Kidney glomerular epithelial cell (primary cell): Measurements from ENCODE around the gene TBC1D22A.

Experiments used
- DNase-seq: peaks from one replicate; lab custom pipeline; 2025; lab: John Stamatoyannopoulos, UW

TBC1D22A gene

DNA sequence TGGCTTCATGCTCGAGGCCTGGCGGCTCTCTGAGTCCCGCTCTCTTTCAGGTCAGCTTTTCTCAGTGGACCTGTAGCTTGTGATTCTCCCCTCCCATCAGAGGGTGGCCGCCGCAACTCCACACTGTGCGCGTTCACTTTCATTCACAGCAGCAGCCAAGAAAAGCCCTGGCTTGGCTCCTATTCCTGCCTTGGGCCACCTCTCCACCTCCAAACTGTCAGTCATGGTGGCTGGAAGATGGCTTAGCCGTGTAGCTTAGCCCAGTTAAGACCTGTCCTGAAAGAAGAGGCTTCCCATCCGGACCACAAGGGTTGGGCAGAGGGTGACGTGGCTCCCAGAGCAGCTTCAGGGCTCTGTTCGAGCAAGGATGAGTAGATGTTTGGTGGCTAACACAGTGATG, 125.5 kb downstream of the TBC1D22A start:
- DNase-seq: no peak

- DNase-seq: no peak
These were observed 128.4 kb downstream of the TBC1D22A start for GRCh38 chr22:46890819-46891218.

GRCh38 chr22:46891382-46891951, 129.0 kb downstream of the TBC1D22A start:
- no peak for DNase-seq

GRCh38 chr22:46892866-46893265, 130.4 kb downstream of the TBC1D22A start:
- no peak for DNase-seq

DNA sequence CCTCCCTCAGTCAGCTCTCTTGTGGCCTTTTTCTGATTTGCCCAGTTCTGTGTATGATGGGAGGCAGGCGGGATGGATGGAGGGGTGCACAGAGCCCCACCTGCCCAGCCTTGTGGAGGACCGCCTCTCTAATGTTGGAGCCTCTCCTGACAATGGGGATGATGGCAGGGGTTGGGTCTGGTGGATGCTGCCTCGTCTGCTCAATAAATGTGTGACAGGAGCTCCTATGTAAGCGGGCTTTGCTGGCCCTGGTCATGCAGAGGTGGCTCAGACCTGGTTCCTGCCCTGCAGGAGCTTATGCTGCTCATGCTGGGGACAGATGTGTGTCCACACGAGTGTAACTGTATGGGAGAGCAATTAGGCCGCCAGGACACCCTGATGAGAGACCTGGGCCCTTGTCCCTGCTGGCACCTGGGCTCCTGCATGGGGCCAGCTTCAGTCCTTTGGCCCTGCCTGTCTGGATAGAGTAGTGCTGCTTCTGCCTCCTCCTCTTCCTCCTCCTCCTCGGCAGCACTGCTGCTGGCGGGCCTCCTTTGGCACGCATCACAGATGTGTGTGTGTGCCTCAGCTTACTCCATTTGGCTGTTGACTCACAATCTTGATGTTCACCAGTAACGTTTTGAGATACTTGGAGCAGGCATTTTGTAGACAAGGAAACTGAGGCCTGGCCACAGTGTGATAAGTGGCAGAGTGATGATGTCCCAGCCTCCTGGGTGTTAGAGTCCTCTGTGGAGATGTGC, 131.0 kb downstream of the TBC1D22A start:
- DNase-seq: no peak

GRCh38 chr22:46894081-46894671, 131.7 kb downstream of the TBC1D22A start:
- DNase-seq: no peak

DNA sequence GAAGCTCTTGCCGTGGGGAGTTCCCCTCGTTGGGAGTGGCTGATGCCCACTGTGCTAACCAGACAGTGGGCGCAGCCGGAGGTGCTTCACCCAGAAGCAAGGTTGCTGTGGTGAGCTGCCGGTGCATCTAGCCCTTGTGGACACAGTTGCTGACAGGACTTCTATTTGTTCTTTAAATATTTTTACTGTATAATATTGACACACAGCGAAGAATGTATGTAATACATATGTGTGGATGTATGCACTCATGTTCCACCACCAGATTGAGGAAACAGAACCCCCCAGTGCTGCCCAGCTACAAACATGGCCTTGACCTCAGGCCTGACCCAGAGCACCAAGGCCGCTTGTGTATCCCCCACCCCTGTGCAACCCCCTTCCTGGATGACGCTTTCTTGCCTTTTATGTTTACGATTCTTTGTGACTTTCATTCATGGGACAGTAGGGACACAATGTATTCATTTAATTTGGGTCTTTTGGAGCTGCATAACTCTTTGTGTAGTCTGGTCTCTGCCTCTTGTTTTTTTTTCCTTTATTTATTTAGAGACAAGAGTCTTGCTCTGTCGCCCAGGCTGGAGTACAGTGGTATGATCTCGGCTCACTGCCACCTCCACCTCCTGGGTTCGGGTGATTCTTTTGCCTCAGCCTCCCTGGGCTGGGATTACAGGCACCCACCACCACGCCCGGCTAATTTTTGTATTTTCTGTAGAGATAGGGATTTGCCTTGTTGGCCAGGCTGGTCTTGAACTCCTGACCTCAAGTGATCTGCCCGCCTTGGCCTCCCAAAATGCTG, 132.6 kb downstream of the TBC1D22A start:
- DNase-seq: no peak

- DNase-seq: no peak
These were observed 133.3 kb downstream of the TBC1D22A start for GRCh38 chr22:46895753-46896152.

GRCh38 chr22:46896166-46896565, 133.7 kb downstream of the TBC1D22A start:
- DNase-seq: no peak

DNA sequence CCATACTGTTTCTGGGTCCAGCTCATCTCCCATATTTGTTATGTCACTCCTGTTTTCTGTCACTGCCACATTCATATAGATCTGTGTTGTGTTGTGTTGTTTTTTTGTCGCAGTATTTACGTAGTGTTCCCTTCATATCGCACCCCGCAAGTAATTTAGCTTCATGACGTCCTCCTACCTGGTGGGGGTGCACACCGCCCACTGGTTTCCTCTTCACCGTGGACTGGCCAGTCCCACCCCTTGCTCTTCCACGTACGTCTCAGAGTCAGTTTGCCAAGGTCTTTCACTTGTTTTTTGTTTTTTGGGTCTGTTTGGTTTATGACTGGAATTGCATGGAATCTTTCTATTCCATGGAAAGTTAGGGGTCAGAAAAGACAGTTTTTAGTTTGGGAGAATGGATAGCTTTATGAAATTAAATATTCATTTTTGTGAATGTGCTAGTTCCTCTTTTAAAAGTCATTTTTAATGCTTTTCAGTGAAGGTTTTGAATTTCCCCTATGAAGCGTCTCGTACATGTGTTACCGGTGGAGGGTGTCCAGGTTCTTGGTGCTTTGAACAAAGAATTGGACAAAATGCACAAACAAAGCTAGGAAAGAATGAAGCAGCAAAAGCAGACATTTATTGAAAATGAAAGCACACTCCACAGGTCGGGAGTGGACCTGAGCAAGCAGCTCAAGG, 134.3 kb downstream of the TBC1D22A start:
- DNase-seq: no peak

DNA sequence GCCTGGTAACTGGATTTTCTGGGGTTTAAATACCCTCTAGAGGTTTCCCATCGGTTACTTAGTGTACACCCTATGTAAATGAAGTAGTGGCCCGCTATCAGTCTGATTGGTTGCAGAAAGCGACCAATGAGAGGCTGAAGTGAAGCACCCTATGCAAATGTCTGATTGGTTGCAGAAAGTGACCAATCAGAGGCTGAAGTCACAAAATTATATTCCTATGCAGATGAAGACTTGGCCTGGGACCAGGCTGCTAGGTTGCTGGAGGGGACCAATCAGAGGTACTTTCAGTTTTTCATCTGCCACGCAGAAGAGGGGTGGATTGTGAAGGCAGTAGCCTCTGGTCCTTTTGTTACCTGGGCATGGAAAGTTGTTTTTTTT, 134.8 kb downstream of the TBC1D22A start:
- DNase-seq: no peak

DNA sequence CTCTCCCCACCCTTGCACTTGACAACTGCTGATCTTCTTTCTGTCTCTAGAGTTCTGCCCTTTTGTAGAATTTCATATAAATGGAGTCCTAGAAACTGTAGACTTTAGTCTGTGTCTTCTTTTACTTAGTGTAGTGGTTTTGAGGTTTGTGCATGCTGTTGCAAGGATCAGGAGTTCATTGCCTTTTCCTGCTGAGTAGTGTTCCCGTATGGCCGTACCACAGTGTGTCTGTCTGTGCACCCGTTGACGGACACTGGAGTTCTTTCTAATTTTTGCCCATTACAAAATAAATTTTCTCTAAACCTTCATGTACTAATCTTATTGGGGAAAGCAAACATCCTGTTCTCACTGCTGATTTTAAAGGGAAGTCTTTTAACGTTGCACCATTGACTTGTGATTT, 138.1 kb downstream of the TBC1D22A start:
- no peak for DNase-seq

- no peak for DNase-seq
These were observed 140.0 kb downstream of the TBC1D22A start for GRCh38 chr22:46902436-46902835.

DNA sequence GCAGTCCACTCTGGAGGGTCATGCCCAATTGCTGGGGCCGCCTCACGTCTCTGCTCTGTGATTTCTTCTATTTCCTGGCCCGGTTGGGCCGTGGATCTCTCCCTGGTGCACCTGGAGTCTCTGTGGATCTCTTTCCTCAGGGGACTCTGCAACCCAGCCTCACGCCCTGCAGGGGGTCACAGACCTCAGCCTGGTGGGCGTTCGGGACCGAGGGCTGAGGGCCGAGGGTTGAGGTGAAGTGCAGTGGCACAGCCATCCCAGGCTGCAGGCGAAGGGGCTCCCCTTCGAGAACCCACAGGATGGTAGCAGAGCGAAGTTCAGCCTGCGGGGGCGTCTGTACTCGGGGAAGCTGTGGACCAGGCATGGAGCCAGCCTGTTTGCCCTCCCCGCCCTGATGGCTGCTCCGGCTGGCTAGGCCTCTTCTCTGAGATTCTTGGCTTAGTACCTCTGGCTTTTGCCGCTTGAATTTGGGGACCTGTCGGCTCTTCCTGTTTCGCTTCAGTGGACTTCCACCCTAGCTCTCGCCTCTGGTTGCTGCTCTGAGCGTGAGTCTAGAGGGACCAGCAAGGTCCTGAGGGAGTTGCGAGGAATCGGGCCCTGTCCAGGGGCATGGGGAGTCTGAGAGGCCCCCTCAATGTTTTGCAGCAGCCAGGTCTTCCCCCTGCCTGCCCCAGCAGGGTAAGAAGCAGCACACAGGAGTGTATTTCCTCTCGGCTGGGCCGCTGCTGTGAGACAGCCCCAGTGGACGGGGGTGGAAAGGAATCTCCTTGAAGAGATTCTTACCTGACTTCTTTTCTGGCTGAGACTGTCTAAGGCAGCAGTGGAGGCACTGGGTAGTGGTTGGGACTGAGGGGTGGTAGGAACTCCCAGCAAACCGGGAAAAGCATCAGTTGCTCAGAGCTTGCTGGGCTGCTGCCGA, 140.8 kb downstream of the TBC1D22A start:
- no peak for DNase-seq

GRCh38 chr22:46905415-46905814, 143.0 kb downstream of the TBC1D22A start:
- DNase-seq: no peak

GRCh38 chr22:46905834-46906233, 143.4 kb downstream of the TBC1D22A start:
- no peak for DNase-seq

GRCh38 chr22:46906326-46907045, 144.0 kb downstream of the TBC1D22A start:
- no peak for DNase-seq

DNA sequence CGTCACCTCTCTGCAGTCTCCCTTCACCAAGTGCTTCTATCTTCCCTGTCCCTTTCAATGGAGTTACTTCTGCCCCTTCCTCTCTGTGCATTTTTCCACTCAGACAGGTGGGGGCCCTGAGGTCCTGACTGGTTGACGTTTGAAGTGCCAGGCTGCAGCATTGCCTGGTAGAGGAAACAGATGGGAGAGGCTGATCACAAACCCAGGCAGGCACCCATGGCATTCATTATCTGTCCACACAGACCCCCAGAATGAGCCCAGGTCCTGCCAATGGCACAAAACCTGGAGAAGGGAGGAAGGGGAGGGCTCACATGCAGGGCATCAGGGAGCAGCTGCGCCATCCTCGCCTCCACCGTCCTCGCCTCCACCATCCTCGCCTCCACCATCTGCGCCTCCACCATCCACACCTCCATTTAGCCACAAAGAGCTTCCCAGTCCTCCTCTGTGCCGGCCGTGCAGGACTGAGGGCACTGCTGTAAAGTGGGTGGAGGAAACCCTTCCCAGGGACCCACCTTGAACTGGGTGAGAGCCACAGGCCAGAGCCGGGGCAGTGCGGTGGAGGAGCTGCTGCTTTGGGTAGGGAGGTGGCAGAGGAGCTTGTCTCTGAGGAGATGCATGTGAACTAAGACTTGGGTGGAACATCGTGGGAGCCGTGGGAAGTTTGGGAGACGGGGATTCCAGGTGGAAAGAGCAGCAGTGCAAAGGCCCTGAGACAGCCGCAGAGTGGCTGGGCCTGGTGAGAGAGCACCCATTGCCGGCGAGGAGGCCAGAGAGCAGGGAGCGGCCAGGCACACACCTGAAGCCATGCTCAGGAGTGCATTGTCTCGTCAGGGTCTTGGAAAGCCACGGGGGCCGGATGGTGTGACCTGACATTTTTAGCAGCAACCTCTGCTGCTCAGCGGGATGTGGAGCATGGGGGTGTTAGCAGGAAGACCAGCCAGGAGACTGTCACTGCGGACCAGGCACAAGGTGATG, 145.1 kb downstream of the TBC1D22A start:
- DNase-seq: no peak

- DNase-seq: no peak
These were observed 146.2 kb downstream of the TBC1D22A start for GRCh38 chr22:46908641-46909107.
